Stimulated activated CD8-positive, alpha-beta memory T cell treated with anti-CD3 and anti-CD28 coated beads, Interleukin-7, amount 100 ng/mL, for 1 hour (primary cell): ENCODE measurements around the gene ZFP36.

Experiments
- DNase-seq, 2 donors: peaks; one replicate each; pipeline ENCODE4 v3.0.0-alpha.2; 2020; ENCODE audit warnings: low read depth in 2 of 2

The ZFP36 gene

DNA sequence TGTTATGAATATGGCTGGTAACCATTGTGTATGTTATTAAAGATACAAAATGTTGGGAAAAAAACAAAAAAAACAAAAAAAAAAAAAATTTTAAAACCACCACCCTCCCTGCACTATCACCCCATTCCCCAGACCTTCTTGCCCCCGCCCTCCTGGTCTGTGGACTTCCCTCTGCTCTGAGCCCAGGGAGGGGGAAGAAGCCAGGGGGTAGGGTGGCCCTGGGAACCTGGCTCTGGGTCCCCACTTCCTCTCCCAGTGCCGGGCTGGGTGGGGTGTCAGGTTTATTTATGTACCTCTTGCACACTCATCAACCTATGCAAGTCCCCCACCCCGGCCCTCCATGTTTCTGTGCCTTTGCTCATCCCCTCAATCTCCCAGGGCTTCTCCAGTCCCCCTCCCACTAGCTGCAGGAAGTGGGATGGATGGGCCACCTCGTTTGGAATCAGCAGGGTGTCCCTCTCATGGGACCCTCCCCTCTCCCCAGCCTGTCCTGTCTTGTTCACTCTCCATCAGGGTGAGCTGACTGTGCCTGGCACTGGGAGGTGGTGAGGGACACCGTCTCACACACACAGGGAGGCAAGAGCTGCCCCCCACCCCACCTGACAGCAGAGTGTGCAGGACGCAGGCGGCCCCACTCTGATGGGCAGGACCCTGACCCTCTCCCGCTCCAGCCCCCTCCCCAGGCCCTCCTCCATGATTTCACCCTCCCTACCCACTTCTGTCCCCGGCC is 21.6 kb upstream of the ZFP36 start:
- no peak for DNase-seq

DNA sequence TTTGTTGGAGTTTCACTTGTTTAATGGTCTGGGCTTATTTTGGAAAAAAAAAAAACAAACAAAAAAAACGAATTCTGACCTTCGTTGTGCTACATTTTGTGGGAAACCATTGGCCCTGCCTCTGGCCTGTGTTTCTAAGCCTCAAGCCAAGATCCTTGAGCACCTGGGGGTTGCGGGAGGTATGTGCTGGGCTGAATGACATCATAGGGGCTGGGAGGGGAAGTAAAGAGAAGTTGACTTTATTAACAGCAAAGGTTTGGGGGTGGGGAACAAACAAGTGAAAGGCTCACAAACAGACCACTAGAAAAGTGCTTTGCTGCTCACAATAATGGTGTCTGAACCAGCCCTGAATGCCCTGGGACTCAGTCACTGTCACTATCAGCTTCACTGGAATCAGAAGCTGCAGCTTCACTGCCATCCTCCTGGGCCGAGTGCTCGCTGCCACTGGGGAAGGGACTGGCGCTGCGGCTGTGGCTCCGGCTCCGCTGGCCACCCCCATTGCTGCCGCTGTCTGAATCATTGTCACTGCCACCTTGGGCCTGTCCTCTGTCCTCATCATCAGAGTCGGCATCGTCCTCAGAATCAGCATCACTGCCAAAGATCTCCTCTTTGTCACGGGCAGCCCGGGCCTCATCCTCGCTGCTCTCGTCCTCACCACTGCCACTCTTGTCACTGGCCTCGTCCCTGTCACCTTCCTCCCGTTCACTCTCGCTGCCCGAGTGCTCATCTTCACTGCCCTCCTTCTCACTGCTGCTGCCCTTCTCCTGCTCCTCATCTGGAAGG is 20.8 kb upstream of the ZFP36 start:
- DNase-seq, result no peak

DNA sequence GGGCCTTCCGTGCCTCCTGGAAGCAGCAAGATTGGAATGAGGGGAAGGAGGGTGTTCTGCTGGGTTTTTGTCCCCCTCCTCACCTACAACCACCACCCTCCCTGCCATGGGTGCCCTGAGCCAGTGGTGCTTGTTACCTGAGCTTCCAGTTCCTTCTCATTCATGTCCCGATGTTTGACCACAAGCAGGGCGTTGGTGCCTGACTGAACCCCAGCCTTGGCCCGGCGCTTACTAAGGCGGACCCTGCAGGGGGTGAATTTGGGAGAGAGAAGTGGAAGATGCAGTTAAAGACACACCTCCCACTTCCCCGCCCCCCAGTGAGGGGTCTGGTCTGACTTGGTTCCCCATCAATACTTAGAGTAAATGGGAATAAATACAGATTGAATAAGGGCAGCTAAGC is 20.1 kb upstream of the ZFP36 start:
- no peak for DNase-seq

DNA sequence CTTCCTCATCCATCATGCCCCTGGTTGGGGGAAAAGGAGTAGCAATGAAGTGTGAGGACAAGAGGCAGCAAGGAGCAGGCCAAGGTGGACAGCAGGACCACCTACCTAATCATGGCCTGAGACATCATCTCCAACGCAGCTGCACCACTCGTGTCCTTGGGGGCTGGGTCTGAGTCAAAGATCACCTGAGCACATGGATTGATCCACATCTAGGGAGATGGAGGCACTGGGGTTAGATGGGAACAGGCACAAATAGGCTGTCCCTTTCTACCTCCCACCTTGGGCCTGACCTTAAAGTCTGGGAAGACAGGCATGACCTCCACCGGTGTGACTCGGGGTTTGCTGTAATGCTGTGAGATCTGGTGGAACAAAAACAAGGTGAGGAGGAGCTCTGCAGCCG is 18.0 kb upstream of the ZFP36 start:
- DNase-seq, result no peak

DNA sequence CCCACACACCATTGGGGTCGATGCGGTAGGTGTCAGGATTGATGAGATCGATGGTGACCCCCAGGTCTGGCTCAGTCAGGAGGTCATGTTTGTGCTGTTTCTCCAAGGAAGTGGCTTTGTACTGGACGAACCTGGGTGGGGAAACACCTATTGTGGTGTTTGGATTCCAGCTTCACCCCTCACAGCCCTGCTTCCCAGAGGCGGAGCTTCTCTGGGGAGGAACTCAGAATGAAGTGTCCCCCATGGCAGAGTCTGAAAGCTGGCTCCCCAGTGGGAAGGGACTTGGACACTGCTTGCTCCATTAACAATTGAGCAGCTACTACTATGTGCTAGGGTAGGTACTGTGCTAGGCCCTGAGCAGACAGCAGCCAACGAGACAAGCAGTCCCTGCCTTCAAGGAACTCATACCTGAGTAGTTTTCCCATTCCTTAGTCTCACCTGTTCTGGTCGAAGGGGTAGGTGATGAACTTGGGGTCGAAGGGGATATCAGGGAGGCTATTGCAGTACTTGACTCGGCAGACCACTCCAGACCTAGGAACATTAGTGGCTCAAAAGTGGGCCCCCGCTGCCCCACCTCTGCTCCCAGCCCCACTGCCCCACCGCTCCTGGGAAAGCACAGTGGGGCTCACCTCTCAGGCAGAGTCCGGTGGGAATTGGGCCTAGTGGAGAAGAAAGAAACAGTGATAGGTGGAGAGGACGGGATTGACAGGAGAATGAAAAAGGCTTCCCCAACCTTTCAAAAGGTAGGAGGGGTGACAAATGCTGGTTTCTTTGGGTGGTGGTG is 16.8 kb upstream of the ZFP36 start:
- no peak for DNase-seq

DNA sequence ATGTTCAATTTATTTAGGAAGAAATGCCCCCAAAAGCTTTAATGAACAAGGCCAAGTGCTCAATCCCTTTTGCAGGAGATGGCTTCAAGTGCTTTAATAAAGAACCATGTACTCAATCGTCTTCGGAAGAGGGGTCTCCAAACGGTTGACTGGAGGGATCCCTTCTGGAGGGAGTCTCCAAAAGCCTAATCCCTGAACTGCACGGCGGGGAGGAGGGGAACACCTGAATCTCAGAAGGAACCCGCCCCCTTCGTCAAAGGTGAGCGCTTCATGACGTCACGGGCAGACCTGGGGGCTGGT is 16.2 kb upstream of the ZFP36 start:
- DNase-seq, result peak in 1 of 2 donors; percentile 59

DNA sequence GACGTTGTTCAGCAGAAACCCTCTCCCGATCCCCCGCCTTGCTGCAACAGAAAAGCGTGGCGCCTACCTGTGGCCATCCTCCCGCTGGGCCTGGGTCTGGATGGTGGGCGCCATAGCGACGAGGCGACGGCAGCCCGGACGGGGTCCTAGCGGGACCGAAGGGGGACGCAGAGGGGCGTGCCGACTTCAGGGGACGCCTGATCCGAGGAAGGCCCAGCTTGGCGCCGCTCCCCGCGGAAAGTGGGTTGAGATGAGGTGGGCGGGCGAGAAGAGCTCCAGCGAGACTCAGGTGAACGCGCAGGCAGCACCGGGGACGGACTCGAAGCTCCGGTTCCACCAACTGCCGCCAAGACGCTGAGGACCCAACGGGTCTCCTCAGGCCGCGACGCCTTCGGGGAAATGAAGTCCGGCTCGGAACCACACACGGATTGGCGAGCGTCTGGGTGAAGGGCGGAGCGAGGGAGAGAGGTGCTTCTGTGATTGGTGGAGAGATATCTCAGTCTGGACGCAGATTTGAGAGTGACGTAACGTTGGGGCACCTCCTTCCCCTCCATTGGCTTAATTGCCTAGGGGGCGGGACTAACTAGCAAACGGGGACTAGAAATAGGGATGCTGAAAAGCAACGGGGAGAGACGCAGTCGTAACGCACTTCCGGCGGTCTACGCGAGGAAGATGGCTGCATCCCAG is 15.8 kb upstream of the ZFP36 start, which contains the start of the genes MED29 and PAF1:
Gene MED29, plus strand, starts transcription at position 628 of the 687 bp plus-strand sequence. Its CDS starts 45 bp downstream, at position 673.
Gene PAF1, minus strand, starts transcription at position 356 of the 687 bp plus-strand sequence. Its CDS starts 242 bp downstream, at position 114.
- DNase-seq, result peak; percentile 81 to 84

DNA sequence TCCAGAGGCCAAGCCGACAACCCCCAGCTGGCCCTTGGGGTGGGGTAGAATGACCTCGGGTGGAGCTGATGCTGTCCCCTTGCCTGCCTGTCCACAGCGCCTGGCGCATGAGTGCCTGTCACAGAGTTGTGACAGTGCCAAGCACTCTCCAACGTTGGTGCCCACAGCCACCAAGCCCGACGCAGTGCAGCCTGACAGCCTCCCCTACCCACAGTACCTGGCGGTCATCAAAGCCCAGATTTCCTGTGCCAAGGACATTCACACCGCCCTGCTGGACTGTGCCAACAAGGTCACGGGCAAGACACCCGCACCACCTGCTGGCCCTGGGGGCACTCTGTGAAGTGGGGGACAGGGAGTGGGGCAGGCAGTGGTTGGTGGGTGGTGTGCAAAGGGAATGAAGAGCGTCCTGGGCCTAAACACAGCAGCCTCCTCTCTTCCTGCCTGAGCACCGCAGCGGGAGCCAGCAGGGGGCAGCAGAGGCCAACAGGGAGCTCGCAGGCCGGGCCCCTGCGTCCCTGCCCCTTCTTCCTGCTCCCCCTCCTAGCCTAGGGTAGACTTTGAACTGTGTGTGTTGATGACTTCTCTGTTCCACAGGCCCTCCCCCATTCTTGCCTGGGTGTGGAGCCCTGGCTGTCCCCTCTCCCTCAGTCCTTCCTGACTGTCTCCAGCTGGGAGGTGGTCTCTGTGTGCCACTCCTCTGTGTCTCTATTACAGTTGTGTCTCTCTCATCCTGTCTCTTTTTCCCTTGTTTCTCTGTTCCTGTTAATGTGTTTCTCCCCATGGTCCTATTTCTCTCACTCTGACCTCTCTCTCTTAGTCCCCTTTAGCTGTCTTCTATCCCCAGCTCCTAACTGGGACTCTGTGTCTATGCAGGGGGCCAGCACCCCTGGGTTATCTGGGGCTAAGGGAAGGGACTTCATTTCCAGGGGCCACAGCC is 9.0 kb upstream of the ZFP36 start:
- DNase-seq, result peak; percentile 89 to 95

DNA sequence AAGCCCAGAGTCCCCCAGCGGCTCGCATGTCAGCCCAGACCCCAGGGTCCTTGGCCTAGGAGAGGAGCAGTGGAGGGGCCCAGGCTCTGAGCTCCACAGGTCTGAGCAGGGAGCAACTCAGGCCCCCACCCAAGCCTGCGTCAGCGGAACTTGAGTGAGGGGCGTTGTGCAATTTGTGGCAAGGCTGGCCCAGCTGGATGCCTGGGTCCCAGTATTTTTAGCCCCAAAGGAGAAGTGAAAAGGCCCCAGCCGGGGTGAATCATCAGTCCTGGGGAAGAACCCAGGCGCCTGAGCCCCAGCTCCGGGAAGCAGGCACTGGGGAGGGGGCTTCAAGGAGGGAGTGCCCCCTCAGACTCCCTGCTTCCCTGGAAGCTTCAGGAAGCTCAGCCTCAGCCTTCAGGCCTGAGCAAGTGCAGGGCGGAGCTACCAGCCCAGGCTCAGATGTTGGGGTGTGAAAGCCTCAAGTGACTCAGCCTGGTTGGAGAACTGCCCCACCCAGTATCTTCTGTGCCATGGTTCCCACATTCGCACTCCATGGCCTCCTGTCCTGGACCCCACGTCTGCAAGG is 8.3 kb upstream of the ZFP36 start:
- DNase-seq, result no peak

DNA sequence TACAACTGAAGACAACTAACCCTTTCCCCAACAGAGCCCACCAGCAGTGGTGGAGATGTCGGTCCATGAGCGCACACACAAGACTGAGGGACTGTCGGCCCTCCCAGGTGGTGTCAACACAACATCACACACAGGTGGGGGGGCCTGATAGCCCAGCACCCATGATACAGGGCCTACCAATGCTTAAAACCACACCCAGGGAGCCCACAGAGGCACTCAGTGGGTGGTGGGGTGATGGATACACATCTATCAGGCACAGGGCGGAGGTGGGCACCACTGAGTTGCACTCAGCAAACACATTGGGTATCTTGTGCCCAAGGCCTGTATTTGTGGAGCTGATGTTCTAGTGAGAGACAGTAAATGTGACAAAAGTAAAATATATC is 7.0 kb upstream of the ZFP36 start:
- DNase-seq, result no peak

DNA sequence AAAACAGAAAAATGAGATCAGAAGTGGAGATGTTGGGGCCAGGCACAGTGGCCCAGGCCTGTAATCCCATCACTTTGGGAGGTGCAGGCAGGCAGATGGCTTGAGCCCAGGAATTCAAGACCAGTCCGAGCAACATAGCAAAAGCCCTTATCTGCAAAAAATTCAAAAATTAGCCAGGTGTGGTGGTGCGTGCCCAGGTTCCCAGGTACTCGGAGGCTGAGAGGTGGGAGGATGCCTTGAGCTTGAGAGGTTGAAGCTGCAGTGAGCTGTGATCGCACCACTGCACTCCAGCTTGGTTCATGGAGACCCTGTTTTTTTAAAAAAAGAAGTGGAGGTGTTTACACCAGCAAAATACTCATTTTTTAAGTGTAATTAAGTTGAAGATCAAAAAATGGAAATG is 6.6 kb upstream of the ZFP36 start:
- no peak for DNase-seq

DNA sequence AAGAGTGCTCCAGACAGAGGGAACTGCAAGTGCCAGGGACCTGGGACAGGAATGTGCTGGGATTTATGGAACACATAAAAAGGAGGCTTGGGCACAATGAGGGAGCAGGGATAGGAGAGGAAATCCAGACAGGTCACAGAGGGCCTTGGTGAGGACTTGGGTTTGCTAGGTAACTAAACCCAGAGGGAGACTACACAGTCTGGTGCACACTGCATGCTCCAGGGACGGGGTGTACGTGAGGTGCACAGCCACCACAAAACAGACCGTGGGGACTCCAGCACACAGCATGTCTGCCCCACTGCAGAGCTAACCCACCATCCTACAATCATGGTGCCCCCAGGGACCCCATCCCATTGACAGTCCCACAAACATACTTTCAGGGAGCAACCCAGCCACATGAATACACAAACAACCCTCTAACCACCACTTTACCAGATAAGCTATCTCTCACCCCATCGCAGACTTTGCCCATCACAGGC is 5.5 kb upstream of the ZFP36 start:
- DNase-seq, result no peak

DNA sequence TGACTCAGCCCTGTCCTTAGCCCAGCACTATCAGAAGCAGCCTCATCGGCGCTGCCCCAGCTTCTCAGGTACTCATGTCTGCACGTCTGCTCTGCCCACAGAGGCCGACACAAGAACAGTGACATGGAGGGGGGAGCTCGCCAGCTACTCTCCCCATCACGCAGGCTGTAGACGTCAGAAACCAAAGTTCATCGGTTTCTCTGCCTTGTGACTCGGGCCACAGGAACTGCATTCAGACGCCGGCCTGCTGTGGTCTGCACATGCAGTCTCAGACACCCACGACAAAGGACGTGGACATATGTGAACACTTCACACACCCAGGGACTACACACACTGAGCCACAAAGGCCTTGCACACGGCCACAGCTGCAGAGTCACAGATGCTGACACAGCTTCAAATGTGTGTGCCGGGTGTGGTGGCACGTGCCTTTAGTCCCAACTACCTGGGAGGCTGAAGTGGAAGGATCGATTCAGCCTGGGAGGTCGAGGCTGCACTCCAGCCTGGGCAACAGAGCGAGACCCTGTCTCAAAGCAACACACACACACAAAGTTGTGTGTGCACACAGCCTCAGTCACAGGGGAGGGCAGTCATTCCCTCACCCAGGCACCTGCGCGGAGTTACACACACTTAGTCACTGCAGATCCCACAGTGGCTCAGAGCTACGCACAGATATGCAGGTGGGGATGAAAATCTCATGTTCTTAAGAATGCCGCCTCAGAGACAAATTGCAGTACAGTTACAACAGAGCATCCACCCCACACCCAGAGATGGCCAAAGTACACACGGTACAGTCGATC is 4.9 kb upstream of the ZFP36 start:
- DNase-seq, result peak in 1 of 2 donors; percentile 63

DNA sequence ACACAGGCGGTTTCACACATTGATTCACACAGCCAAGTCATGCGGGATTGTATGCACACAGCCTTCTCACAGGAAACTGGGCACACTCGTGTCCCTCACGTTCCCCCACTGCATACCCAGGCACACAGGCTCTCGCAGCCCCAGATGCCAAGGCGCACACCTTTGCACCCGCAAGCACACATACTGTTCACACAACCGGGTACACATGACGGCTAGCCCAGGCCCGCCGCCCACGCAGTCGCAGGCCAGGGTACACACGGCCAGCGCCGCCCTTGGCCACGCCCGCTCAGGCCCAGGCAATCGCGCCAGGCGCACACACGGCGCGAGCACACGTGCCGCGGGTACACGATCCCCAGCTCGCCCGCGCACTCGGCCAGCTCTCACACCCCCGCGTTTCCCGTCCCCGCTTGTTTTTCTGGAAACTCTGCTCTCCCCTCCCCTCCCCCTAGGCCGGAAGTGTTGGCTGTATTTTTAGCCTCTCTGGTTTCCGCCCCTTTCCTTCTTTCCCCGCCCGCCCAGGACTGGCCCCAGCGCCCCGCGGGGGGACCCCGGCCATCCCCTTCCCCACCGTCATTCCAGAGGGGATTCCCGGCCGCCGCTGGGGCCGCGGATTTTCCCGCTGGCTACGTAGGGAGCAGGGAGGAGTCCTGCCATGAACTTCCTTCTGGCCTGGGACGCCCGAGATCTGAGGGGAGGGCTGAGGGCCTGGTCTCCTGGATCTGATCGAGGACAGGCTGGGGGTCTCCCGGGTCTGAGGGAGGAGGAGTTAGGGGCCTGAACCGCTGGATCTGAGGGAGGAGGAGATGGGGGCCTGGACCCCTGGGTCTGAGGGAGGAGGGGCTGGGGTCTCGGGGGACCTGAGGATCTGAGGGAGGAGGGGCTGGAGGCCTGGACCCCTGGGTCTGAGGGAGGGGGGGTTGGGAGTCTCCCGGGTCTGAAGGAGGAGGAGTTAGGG is 4.0 kb upstream of the ZFP36 start:
- DNase-seq, result peak; percentile 76

DNA sequence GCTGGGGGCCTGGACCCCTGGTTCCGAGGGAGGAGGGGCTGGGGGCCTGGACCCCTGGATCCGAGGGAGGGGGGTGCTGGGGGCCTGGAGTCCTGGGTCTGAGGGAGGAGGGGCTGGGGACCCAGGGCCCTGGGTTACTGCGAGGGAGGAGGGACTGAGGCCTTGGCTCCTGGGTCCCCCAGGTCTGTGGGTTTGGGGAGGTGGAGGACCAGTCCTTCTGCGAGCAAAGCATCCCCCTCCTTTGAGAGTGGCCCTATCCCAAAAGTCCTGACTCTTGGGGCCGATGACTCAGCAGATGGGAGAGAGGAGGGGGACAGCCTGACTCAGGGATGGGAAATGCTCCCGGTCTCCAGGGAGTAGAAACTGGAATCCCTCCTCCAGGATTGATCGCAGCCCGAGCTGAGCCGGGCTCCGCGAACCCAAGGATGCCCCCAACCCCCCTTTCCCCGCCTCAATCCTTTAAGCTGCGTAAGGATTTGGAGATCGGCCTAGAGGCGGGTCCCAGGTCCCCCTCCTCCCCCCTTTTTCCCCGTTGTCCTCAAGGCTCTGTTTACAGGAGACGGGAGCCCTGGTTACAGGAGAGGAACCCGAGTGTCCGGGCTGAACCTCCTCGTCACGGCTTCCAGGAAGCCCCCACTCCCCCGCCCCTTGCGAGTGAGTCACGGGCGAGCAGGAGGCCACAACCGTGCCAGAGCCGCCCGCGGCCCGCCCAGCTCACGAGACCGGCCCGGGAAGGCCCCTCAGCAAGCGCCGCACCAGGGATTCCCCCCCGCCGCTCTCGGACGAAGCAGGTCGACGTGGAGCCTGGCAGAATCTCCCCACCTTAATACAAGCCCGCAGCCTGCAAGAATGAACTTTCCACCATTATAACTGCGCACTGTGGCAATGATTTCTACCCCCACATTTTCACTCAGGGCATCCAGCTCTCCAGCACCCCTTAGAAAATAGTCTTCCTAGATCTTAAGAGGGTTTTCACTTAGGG is 3.0 kb upstream of the ZFP36 start:
- DNase-seq, result peak; percentile 93 to 94

DNA sequence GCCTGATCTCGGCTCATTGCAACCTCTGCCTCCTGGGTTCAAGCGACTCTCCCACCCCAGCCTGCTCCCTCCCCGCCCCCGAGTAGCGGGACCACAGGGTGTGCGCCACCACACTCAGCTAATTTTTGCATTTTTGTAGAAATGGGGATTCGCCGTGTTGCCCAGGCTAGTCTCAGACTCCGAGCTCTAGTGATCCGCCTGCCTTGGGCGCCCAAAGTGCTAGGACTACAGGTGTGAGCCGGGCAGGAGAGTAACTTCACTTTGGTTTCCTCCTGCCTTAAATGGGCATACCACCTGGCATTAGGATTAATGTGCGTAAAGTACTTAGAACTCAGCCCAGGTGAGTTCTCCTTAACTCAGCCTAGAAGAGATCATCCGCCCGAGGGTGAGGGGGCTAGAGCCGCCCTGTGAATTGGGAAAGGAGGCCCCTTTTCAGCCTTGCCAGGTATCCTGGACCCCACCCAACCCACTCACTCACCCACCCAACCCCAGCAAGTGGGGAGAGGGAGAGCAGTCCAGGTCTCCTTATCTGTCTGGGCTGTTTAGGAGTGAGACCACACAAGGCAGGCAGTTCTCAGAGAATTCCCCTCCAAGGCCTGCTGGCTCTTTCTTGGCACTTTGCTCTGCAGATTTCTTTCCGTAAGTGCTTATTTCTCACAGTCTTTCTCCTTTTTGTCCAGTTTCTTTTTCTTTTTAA is 1.2 kb upstream of the ZFP36 start:
- DNase-seq, result no peak
